GF-D8 (cell line): ENCODE results near the gene FOLR3.
"Not testable (repeated sequence)": the region's sequence is repeated elsewhere in the genome, so short reads cannot be mapped to it uniquely, and the experiment has no call there.

ENCODE experiments used
- DNase-seq: peaks from one replicate; lab custom pipeline; 2025; lab: John Stamatoyannopoulos, UW

The FOLR3 gene

GRCh38 chr11:72123117-72123653, 12.3 kb upstream of the FOLR3 start:
- DNase-seq = no peak

- DNase-seq = no peak
Measured at GRCh38 chr11:72124046-72124445, 11.5 kb upstream of the FOLR3 start.

- no peak for DNase-seq
Measured at GRCh38 chr11:72125956-72126355, 9.6 kb upstream of the FOLR3 start.

GRCh38 chr11:72127923-72128322, 7.6 kb upstream of the FOLR3 start:
- DNase-seq = no peak

GRCh38 chr11:72129381-72129780, 6.1 kb upstream of the FOLR3 start:
- no peak for DNase-seq

- no peak for DNase-seq
Measured at GRCh38 chr11:72132646-72133045, 2.9 kb upstream of the FOLR3 start.

- DNase-seq = no peak
Measured at GRCh38 chr11:72135891-72136683, 562 bp downstream of the FOLR3 start.

- DNase-seq = no peak
Measured at GRCh38 chr11:72136684-72137262, 1.2 kb downstream of the FOLR3 start.

- DNase-seq = no peak
Measured at GRCh38 chr11:72138821-72139390, 3.4 kb downstream of the FOLR3 start.

- DNase-seq = no peak
Measured at GRCh38 chr11:72139500-72139899, 4.0 kb downstream of the FOLR3 start.

- DNase-seq = no peak
Measured at GRCh38 chr11:72140661-72141060, 5.1 kb downstream of the FOLR3 start.

- DNase-seq = no peak
Measured at GRCh38 chr11:72141066-72141465, 5.5 kb downstream of the FOLR3 start.

GRCh38 chr11:72142086-72142485, 6.6 kb downstream of the FOLR3 start:
- DNase-seq = not testable (repeated sequence)

GRCh38 chr11:72142543-72142942, 7.0 kb downstream of the FOLR3 start:
- DNase-seq = not testable (repeated sequence)

GRCh38 chr11:72144807-72145565, 9.5 kb downstream of the FOLR3 start:
- no peak for DNase-seq

GRCh38 chr11:72146625-72147024, 11.1 kb downstream of the FOLR3 start:
- no peak for DNase-seq

- no peak for DNase-seq
Measured at GRCh38 chr11:72150882-72151281, 15.4 kb downstream of the FOLR3 start.

- DNase-seq = not testable (repeated sequence)
Measured at GRCh38 chr11:72153874-72154273, 18.3 kb downstream of the FOLR3 start.

- DNase-seq = no peak
Measured at GRCh38 chr11:72154816-72155215, 19.3 kb downstream of the FOLR3 start.

- no peak for DNase-seq
Measured at GRCh38 chr11:72155751-72156150, 20.2 kb downstream of the FOLR3 start.

GRCh38 chr11:72157131-72157530, 21.6 kb downstream of the FOLR3 start:
- no peak for DNase-seq

- no peak for DNase-seq
Measured at GRCh38 chr11:72160319-72160718, 24.8 kb downstream of the FOLR3 start.
